GM10248 (cell line): Measurements from ENCODE around the gene PODNL1.
"Not testable (repeated sequence)": the region's sequence is repeated elsewhere in the genome, so short reads cannot be mapped to it uniquely, and the experiment has no call there.

Source experiments
- CTCF ChIA-PET: fragments of 300-600 bp; sonication (Branson Sonifier 250); formaldehyde crosslinking; extraction: SDS; loops from one replicate; lab custom pipeline; 2021; ENCODE audit warnings: antibody characterized with exemption; lab: Yijun Ruan, JAX
- POLR2A ChIA-PET: fragments of 350-650 bp; sonication (Branson Sonifier 250); formaldehyde crosslinking; extraction: SDS; loops from one replicate; lab custom pipeline; 2020; ENCODE audit warnings: antibody characterized with exemption; lab: Yijun Ruan, JAX
- DNase-seq: peaks from one replicate; pipeline ENCODE4 v3.0.0; 2012; ENCODE audit errors: extremely low spot score
- CTCF ChIP-seq: IDR thresholded peaks from 2 replicates; pipeline ENCODE4 v1.5.1; 2012; ENCODE audit warnings: mild to moderate bottlenecking, low read depth; ENCODE audit errors: extremely low read depth, missing control alignments, control extremely low read depth

PODNL1 gene

GRCh38 chr19:13976446-13976845 is 38.2 kb upstream of the PODNL1 start:
- CTCF ChIA-PET: interaction anchor here (1.3 kb wide), 1 partner anchor 83 kb away, joined by 4 read pairs; no protein-coding TSS in a partner anchor
- POLR2A ChIA-PET: no interaction called here
- TF ChIP-seq CTCF: no peak
- DNase-seq: no peak

GRCh38 chr19:13975870-13976269 is 37.7 kb upstream of the PODNL1 start:
- TF ChIP-seq CTCF: no peak
- CTCF ChIA-PET: no interaction called here
- POLR2A ChIA-PET: no interaction called here

GRCh38 chr19:13974073-13974472 is 35.9 kb upstream of the PODNL1 start:
- no peak for DNase-seq
- ChIA-PET POLR2A (no interaction called here), CTCF (interaction anchor here (1.0 kb wide), 1 partner anchor 21 kb away, joined by 3 read pairs; no protein-coding TSS in a partner anchor)
- TF ChIP-seq CTCF: no peak

More at GRCh38 chr19:13975870-13976269, 37.7 kb upstream of the PODNL1 start:
- DNase-seq: no peak

GRCh38 chr19:13973479-13973878 is 35.3 kb upstream of the PODNL1 start:
- DNase-seq, POLR2A ChIA-PET: not testable (repeated sequence)
- CTCF ChIA-PET: interaction anchor here (1.0 to 1.3 kb wide), 3 partner anchors 8 to 20 kb away, joined by 3 read pairs; no protein-coding TSS in a partner anchor

GRCh38 chr19:13972368-13973155 is 34.3 kb upstream of the PODNL1 start:
- CTCF ChIA-PET: interaction anchor here (1.1 to 1.3 kb wide), 2 partner anchors 9 to 12 kb away, joined by 3 read pairs; no protein-coding TSS in a partner anchor
- TF ChIP-seq CTCF: no peak

DNA sequence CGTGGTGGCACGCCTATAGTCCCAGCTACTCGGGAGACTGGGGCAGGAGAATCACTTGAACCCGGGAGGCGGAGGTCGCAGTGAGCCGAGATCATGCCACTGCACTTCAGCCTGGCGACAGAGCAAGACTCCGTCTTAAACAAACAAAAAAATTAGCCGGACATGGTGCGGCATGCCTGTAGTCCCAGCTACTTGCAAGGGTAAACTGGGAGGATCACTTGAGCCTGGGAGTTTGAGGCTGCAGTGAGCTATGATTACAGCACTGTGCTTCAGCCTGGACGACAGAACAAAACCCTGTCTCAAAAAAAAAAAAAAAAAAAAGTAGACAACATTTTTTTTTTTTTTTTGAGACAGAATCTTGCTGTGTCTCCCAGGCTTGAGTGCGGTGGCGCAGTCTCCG is 33.7 kb upstream of the PODNL1 start:
- DNase-seq, CTCF ChIA-PET: not testable (repeated sequence)
- POLR2A ChIA-PET: interaction anchor here (0.7 kb wide), 1 partner anchor 927 kb away, joined by 9 read pairs; no protein-coding TSS in a partner anchor

More at GRCh38 chr19:13972368-13973155, 34.3 kb upstream of the PODNL1 start:
- DNase-seq: no peak
- POLR2A ChIA-PET: interaction anchor here (0.7 kb wide), 1 partner anchor 926 kb away, joined by 9 read pairs; no protein-coding TSS in a partner anchor

DNA sequence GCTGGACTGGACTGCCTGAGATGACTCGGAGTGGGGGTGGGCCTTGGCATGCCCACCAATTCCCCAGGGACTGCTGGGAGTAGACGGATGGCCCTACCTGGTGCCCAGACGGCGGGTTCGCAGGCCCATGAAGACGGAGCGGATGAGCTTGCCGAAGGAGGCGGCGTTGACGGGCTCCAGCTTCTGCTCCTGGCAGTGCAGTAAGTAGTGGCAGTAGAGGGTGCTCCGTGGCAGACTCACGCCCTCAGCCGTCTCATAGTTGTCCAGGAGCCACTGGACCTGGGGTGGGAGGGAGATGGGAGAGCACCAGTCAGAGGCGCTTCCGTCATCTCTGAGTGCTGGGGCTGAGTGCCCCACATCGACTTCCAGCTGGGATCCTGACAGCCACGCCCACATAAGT is 31.7 kb upstream of the PODNL1 start:
- ChIA-PET CTCF (interaction anchor here (1.2 kb wide), 1 partner anchor 100 kb away, joined by 3 read pairs; no protein-coding TSS in a partner anchor), POLR2A (interaction anchor here (0.7 kb wide), 1 partner anchor 49 kb away, joined by 3 read pairs; no protein-coding TSS in a partner anchor)
- no peak for TF ChIP-seq CTCF

More for the DNA sequence above, 31.7 kb upstream of the PODNL1 start:
- no peak for DNase-seq
